Measurements from ENCODE around the gene CD59. TPM values are rescaled to one million over a fixed set of nuclear protein-coding genes. Genes with fewer than 3 reads are reported as not detected.

The CD59 gene
- polyA plus RNA-seq, 3 donors: 3.7 to 34.9 (median 21.1) TPM

DNA sequence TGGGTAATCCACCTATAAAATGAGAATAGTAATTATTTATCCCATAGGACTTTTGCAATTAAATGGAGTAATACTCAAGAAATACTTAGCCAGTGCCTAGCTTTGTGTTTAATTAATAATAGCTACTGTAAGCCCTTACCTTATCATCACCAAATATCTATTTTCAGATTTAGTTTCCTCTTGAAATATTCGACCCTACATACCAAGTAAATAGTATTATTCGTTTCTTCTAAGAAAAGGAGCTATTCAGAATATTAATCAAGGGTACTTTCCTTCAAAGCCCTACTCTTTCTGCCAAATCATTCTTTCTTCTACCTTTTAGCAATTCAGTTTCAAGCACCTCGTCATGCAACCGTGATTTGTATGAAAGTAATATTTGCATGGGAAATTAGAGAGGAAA lies 31.4 kb upstream of the CD59 start:
- Histone ChIP-seq H3K4me3 (replicated peaks in 1 of 3; ENCODE audit: low read depth in 2 of 3, low read length in 3 of 3) (no peak overlapping the region), H3K4me2 (replicated peaks; ENCODE audit: extremely low read depth, low read length, poor library complexity, severe bottlenecking) (no peak overlapping the region), H4K20me1 (ENCODE audit: insufficient read depth, low read length) (peaks cover 4% of the 10 kb centered on the region), H3K27ac (ENCODE audit: low read depth in 1 of 2, low read length in 2 of 2) (no peak overlapping the region), H3K27me3 (ENCODE audit: control insufficient read depth in 2 of 2, insufficient read depth in 2 of 2, low read length in 2 of 2) (no peaks in the 10 kb centered on the region), H3K79me2 (ENCODE audit: insufficient read depth, low read length) (peaks cover 14% of the 10 kb centered on the region), H2AFZ (ENCODE audit: insufficient read depth, low read depth, low read length, poor library complexity, severe bottlenecking) (no peak overlapping the region), H3K9me3 (replicated peaks in 1 of 2; ENCODE audit: control insufficient read depth in 1 of 2, insufficient read depth in 1 of 2, low read length in 2 of 2) (no peaks in the 10 kb centered on the region), H3K36me3 (replicated peaks in 1 of 2; ENCODE audit: control insufficient read depth in 1 of 2, insufficient read depth in 2 of 2, low read length in 2 of 2) (peaks cover 70 to 77% of the 10 kb centered on the region in 2 donors), H3K9ac (ENCODE audit: insufficient read depth, low read length, poor library complexity, severe bottlenecking) (no peak overlapping the region), H3K4me1 (ENCODE audit: control insufficient read depth in 1 of 2, insufficient read depth in 2 of 2, low read length in 2 of 2) (peaks cover under 1 to 4% of the 10 kb centered on the region in 2 donors)
- WGBS (ENCODE audit: insufficient coverage): no CpG with 5 or more reads among the region's 4 CpGs
- Mint-ChIP-seq H3K4me3 (no peak overlapping the region), H3K36me3 (peaks cover 70 to 71% of the 10 kb centered on the region in 2 donors), H3K4me1 (peaks cover 6% of the 10 kb centered on the region), H3K27ac (no peak overlapping the region), H3K27me3 (ENCODE audit: low read depth in 3 of 3) (peaks cover 0 to 2% (median 0%) of the 10 kb centered on the region in 3 donors), H3K9me3 (peaks cover 0 to 3% (median 0%) of the 10 kb centered on the region in 7 donors)
- TF ChIP-seq, protein P1, sequence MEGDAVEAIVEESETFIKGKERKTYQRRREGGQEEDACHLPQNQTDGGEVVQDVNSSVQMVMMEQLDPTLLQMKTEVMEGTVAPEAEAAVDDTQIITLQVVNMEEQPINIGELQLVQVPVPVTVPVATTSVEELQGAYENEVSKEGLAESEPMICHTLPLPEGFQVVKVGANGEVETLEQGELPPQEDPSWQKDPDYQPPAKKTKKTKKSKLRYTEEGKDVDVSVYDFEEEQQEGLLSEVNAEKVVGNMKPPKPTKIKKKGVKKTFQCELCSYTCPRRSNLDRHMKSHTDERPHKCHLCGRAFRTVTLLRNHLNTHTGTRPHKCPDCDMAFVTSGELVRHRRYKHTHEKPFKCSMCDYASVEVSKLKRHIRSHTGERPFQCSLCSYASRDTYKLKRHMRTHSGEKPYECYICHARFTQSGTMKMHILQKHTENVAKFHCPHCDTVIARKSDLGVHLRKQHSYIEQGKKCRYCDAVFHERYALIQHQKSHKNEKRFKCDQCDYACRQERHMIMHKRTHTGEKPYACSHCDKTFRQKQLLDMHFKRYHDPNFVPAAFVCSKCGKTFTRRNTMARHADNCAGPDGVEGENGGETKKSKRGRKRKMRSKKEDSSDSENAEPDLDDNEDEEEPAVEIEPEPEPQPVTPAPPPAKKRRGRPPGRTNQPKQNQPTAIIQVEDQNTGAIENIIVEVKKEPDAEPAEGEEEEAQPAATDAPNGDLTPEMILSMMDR (IDR thresholded peaks at IDR 0.05): no peak
- no peak for DNase-seq
- intact Hi-C loops (cut with micrococcal nuclease): no loop called here

DNA sequence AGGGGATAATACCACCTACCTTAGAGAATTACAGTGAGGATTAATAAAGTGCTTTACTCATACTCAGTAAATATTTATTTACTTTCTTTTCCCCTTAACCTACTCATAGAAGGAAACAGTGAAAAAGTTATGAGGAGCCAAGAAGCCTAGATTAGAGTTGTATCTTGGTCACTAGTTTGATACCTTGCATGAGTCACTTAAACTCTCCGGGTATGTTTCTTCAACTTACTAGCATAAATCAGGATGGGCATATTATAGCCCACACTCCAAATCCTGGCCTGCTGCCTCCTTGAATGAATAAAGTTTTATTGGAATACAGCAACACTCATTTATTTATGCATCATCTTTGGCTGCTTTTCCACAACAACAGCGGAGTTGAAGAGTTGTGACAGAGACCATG lies 29.9 kb upstream of the CD59 start:
- Mint-ChIP-seq H3K9me3 (peaks cover 0 to 3% (median 0%) of the 10 kb centered on the region in 7 donors), H3K36me3 (peaks cover 79 to 83% of the 10 kb centered on the region in 2 donors), H3K27ac (no peak overlapping the region), H3K27me3 (ENCODE audit: low read depth in 3 of 3) (peaks cover 0 to 2% (median 0%) of the 10 kb centered on the region in 3 donors), H3K4me1 (no peaks in the 10 kb centered on the region), H3K4me3 (no peak overlapping the region)
- no peak overlapping the region for H3K9ac ChIP-seq (ENCODE audit: insufficient read depth, low read length, poor library complexity, severe bottlenecking)
- H3K27me3 ChIP-seq (ENCODE audit: control insufficient read depth in 2 of 2, insufficient read depth in 2 of 2, low read length in 2 of 2): no peaks in the 10 kb centered on the region
- no peak for DNase-seq
- no peaks in the 10 kb centered on the region for H3K79me2 ChIP-seq (ENCODE audit: insufficient read depth, low read length)
- no peak overlapping the region for H3K4me3 ChIP-seq (replicated peaks in 1 of 3; ENCODE audit: low read depth in 2 of 3, low read length in 3 of 3)
- no peak overlapping the region for H3K4me2 ChIP-seq (replicated peaks; ENCODE audit: extremely low read depth, low read length, poor library complexity, severe bottlenecking)
- WGBS (ENCODE audit: insufficient coverage): 100% methylated on average over 1 of the region's 2 CpGs
- no peak overlapping the region for H2AFZ ChIP-seq (ENCODE audit: insufficient read depth, low read depth, low read length, poor library complexity, severe bottlenecking)
- intact Hi-C loops (cut with micrococcal nuclease): no loop called here
- no peaks in the 10 kb centered on the region for H3K4me1 ChIP-seq (ENCODE audit: control insufficient read depth in 1 of 2, insufficient read depth in 2 of 2, low read length in 2 of 2)
- no peak overlapping the region for H3K27ac ChIP-seq (ENCODE audit: low read depth in 1 of 2, low read length in 2 of 2)
- TF ChIP-seq, protein P1 (IDR thresholded peaks at IDR 0.05): no peak
- H3K9me3 ChIP-seq (replicated peaks in 1 of 2; ENCODE audit: control insufficient read depth in 1 of 2, insufficient read depth in 1 of 2, low read length in 2 of 2): no peaks in the 10 kb centered on the region
- H4K20me1 ChIP-seq (ENCODE audit: insufficient read depth, low read length): no peaks in the 10 kb centered on the region
- H3K36me3 ChIP-seq (replicated peaks in 1 of 2; ENCODE audit: control insufficient read depth in 1 of 2, insufficient read depth in 2 of 2, low read length in 2 of 2): peaks cover 74 to 90% of the 10 kb centered on the region in 2 donors

All from CD14-positive monocyte (primary cell).